Measurements from ENCODE around the gene EPAS1. TPM values are rescaled to one million over a fixed set of nuclear protein-coding genes. Genes with fewer than 3 reads are reported as not detected.

Gene EPAS1
- total and polyA plus RNA-seq, 2 of the 13 experiments (the other 11 are each of a cell fraction or from before 2014, with no cell fraction given): 47.1 to 182 TPM

DNA sequence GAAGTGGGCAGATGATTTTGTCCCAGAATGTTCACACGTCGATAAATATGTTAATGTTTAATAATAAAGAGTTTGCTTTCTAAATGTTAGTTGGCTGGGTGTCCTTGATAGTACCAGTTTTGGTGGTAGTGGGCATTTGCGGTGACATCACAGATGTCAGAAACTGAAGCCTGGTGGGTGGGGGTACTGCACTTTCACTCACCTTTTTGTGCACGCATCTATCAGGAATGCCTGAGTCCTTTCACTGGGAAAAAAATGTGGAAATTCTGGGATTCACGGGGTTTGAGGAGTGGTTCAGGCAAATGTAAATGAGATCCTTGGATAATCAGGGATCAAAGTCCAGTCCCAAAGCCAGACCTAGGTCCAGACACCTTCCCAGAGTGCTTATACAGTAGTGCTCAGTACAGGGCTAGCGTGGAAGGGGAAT is 3.2 kb downstream of the EPAS1 start (continued):
- no peak for TF ChIP-seq ZNF646 (CRISPR knock-in tag; IDR thresholded peaks at IDR 0.05)
- TF ChIP-seq RBM39 (IDR thresholded peaks at IDR 0.05; ENCODE audit: low read depth, low read length, poor library complexity, severe bottlenecking): no peak
- TF ChIP-seq ZNF552 (CRISPR knock-in tag; IDR thresholded peaks at IDR 0.05; ENCODE audit: borderline replicate concordance): no peak
- TF ChIP-seq, protein P1, sequence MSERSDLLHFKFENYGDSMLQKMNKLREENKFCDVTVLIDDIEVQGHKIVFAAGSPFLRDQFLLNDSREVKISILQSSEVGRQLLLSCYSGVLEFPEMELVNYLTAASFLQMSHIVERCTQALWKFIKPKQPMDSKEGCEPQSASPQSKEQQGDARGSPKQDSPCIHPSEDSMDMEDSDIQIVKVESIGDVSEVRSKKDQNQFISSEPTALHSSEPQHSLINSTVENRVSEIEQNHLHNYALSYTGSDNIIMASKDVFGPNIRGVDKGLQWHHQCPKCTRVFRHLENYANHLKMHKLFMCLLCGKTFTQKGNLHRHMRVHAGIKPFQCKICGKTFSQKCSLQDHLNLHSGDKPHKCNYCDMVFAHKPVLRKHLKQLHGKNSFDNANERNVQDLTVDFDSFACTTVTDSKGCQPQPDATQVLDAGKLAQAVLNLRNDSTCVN (CRISPR knock-in tag; IDR thresholded peaks at IDR 0.05; ENCODE audit: borderline replicate concordance): no peak
- no peak for TF ChIP-seq ZNF281 (CRISPR knock-in tag; IDR thresholded peaks at IDR 0.05; ENCODE audit: borderline replicate concordance)
- no peak for TF ChIP-seq PAXIP1 (CRISPR knock-in tag; conservative IDR thresholded peaks at IDR 0.05)
- TF ChIP-seq, protein P2, sequence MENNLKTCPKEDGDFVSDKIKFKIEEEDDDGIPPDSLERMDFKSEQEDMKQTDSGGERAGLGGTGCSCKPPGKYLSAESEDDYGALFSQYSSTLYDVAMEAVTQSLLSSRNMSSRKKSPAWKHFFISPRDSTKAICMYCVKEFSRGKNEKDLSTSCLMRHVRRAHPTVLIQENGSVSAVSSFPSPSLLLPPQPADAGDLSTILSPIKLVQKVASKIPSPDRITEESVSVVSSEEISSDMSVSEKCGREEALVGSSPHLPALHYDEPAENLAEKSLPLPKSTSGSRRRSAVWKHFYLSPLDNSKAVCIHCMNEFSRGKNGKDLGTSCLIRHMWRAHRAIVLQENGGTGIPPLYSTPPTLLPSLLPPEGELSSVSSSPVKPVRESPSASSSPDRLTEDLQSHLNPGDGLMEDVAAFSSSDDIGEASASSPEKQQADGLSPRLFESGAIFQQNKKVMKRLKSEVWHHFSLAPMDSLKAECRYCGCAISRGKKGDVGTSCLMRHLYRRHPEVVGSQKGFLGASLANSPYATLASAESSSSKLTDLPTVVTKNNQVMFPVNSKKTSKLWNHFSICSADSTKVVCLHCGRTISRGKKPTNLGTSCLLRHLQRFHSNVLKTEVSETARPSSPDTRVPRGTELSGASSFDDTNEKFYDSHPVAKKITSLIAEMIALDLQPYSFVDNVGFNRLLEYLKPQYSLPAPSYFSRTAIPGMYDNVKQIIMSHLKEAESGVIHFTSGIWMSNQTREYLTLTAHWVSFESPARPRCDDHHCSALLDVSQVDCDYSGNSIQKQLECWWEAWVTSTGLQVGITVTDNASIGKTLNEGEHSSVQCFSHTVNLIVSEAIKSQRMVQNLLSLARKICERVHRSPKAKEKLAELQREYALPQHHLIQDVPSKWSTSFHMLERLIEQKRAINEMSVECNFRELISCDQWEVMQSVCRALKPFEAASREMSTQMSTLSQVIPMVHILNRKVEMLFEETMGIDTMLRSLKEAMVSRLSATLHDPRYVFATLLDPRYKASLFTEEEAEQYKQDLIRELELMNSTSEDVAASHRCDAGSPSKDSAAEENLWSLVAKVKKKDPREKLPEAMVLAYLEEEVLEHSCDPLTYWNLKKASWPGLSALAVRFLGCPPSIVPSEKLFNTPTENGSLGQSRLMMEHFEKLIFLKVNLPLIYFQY (CRISPR knock-in tag; IDR thresholded peaks at IDR 0.05; ENCODE audit: borderline replicate concordance): no peak
- TF ChIP-seq ZNF30 (CRISPR knock-in tag; IDR thresholded peaks at IDR 0.05): no peak
- TF ChIP-seq GABPB1 (CRISPR knock-in tag; IDR thresholded peaks at IDR 0.05): no peak
- TF ChIP-seq ZNF329 (CRISPR knock-in tag; IDR thresholded peaks at IDR 0.05; ENCODE audit: low read depth): no peak
